Fibroblast of villous mesenchyme (primary cell): ENCODE data around the gene ITGB1. TPM values are rescaled to one million over a fixed set of nuclear protein-coding genes. Genes with fewer than 3 reads are reported as not detected.
"Not testable (repeated sequence)": the region's sequence is repeated elsewhere in the genome, so short reads cannot be mapped to it uniquely, and the experiment has no call there.

Experiments
- DNase-seq: peaks from one replicate; pipeline ENCODE4 v3.0.0-alpha.2; 2010; ENCODE audit warnings: low read depth
- H3K4me3 ChIP-seq: 2 replicates; pipeline ENCODE4 v1.5.1; 2011; ENCODE audit warnings: low read depth, mild to moderate bottlenecking, low read length
- CTCF ChIP-seq: IDR thresholded peaks from 2 replicates; pipeline ENCODE4 v1.5.1; 2012; ENCODE audit warnings: low read depth, mild to moderate bottlenecking, low read length; ENCODE audit not compliant: insufficient read depth
- total RNA-seq: library from RNA; depleted of rRNA; stranded (reverse); fragments of >200 nt; gene quantifications from 2 replicates; pipeline ENCODE4 v1.2.3, GENCODE V29; 2012

Gene ITGB1
- 1,751 and 1,757 TPM in 2 replicates for total RNA-seq

GRCh38 chr10:32958085-32959005 lies at the start of gene ITGB1:
Gene ITGB1, minus strand, starts transcription at chr10:32958230. Its CDS starts 22,672 bp downstream, at chr10:32935558.
- DNase-seq: peak; percentile 97
- no peak for TF ChIP-seq CTCF
- peak within 1 kb of the TSS; percentile 92 for H3K4me3 ChIP-seq

- DNase-seq: no peak
- TF ChIP-seq CTCF: no peak
- no peak overlapping the region for H3K4me3 ChIP-seq
These were observed 48.4 kb upstream of the ITGB1 start for GRCh38 chr10:33006342-33006887.

GRCh38 chr10:33005322-33006301 lies 47.6 kb upstream of the ITGB1 start:
- peak; percentile 96 for DNase-seq
- H3K4me3 ChIP-seq: peak overlapping the region; percentile 57
- TF ChIP-seq CTCF: no peak

- TF ChIP-seq CTCF: no peak
- peak; percentile 29 for DNase-seq
- H3K4me3 ChIP-seq: no peak overlapping the region
These were observed 44.0 kb upstream of the ITGB1 start for GRCh38 chr10:33001908-33002492.

GRCh38 chr10:32998060-32998581 lies 40.1 kb upstream of the ITGB1 start:
- H3K4me3 ChIP-seq, DNase-seq: not testable (repeated sequence)

GRCh38 chr10:32995751-32996150 lies 37.7 kb upstream of the ITGB1 start:
- no peak for TF ChIP-seq CTCF
- H3K4me3 ChIP-seq: no peak overlapping the region
- no peak for DNase-seq
